T-helper 17 cell (primary cell): ENCODE results near the gene STXBP6. TPM values are rescaled to one million over a fixed set of nuclear protein-coding genes. Genes with fewer than 3 reads are reported as not detected.

Experiments used
- ATAC-seq: fragments of 150-1000 bp; cut with Tn5 transposase; 2 replicates; pipeline ENCODE4 v1.10.0; 2021; ENCODE audit warnings: mild to moderate bottlenecking, moderate library complexity
- DNase-seq, 3 donors: peaks; one replicate each; pipeline versions ENCODE4 v3.0.0 to v3.0.0-alpha.2; 2020 to 2021
- H3K9me3 ChIP-seq: one replicate; pipeline ENCODE4 v1.7.0; 2013; ENCODE audit warnings: low read length, mild to moderate bottlenecking; ENCODE audit not compliant: control insufficient read depth, poor library complexity, severe bottlenecking
- H3K27ac Mint-ChIP-seq: one replicate; pipeline ENCODE4 v1.8.0; 2022; ENCODE audit warnings: mild to moderate bottlenecking, moderate library complexity, mixed read lengths
- H3K27me3 Mint-ChIP-seq: one replicate; pipeline ENCODE4 v1.8.0; 2022; ENCODE audit warnings: mixed read lengths
- H3K36me3 Mint-ChIP-seq: one replicate; pipeline ENCODE4 v1.8.0; 2022; ENCODE audit warnings: low read depth, mixed read lengths
- H3K4me1 Mint-ChIP-seq: one replicate; pipeline ENCODE4 v1.8.0; 2022; ENCODE audit warnings: mild to moderate bottlenecking, mixed read lengths
- H3K4me3 Mint-ChIP-seq: one replicate; pipeline ENCODE4 v1.8.0; 2022; ENCODE audit warnings: mild to moderate bottlenecking, moderate library complexity, mixed read lengths
- total RNA-seq, 4 donors: library from RNA in 2 of 4; stranded (reverse) in 2 of 4; gene quantifications; one replicate each; pipeline ENCODE4 v1.2.3 and lab custom pipeline; 2022 to 2026

STXBP6 gene
- total RNA-seq, 2 donors from 2014 or later, result not detected

- Mint-ChIP-seq H3K27ac (no peak overlapping the region), H3K36me3 (no peaks in the 10 kb centered on the region), H3K27me3 (no peaks in the 10 kb centered on the region), H3K4me3 (no peak overlapping the region), H3K4me1 (no peaks in the 10 kb centered on the region)
- no peaks in the 10 kb centered on the region for H3K9me3 ChIP-seq
- DNase-seq, result no peak
- no peak for ATAC-seq
Observed at GRCh38 chr14:25019892-25020291, 30.1 kb downstream of the STXBP6 start.

- no peak for ATAC-seq
- no peaks in the 10 kb centered on the region for H3K9me3 ChIP-seq
- H3K27ac Mint-ChIP-seq, result no peak overlapping the region
- H3K4me3 Mint-ChIP-seq, result no peak overlapping the region
- no peaks in the 10 kb centered on the region for H3K4me1 Mint-ChIP-seq
- H3K36me3 Mint-ChIP-seq, result no peaks in the 10 kb centered on the region
- DNase-seq, result no peak
- peaks cover 5% of the 10 kb centered on the region for H3K27me3 Mint-ChIP-seq
Observed at GRCh38 chr14:25017562-25017961, 32.4 kb downstream of the STXBP6 start.

GRCh38 chr14:25015761-25016160 lies 34.2 kb downstream of the STXBP6 start:
- H3K36me3 Mint-ChIP-seq, result no peaks in the 10 kb centered on the region
- no peaks in the 10 kb centered on the region for H3K4me1 Mint-ChIP-seq
- ATAC-seq (no peak), DNase-seq (no peak)
- H3K9me3 ChIP-seq, result no peaks in the 10 kb centered on the region
- H3K27me3 Mint-ChIP-seq, result peaks cover 16% of the 10 kb centered on the region
- H3K4me3 Mint-ChIP-seq, result no peak overlapping the region
- no peak overlapping the region for H3K27ac Mint-ChIP-seq

DNA sequence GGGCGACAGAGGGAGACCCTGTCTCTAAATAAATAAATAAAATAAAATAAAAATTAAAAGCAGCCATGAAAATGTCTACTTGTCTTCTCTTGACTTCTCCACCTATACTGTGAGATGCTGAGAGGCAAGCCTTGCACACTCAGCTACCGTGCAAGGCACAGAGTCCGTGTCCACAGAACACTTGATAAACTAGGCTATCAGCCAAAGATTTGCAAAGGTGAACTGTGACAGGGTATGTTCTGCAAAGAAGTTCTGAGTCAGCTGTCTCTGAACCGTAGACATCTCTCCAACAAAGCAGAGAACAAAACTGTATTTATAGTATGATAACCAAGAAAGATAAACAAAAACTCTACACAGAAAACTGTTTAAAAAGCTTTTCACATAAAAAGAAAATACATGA lies 35.5 kb downstream of the STXBP6 start:
- Mint-ChIP-seq H3K27ac (no peak overlapping the region), H3K4me1 (no peaks in the 10 kb centered on the region), H3K4me3 (no peak overlapping the region), H3K36me3 (no peaks in the 10 kb centered on the region), H3K27me3 (peaks cover 20% of the 10 kb centered on the region)
- DNase-seq, result no peak
- H3K9me3 ChIP-seq, result no peaks in the 10 kb centered on the region
- no peak for ATAC-seq

DNA sequence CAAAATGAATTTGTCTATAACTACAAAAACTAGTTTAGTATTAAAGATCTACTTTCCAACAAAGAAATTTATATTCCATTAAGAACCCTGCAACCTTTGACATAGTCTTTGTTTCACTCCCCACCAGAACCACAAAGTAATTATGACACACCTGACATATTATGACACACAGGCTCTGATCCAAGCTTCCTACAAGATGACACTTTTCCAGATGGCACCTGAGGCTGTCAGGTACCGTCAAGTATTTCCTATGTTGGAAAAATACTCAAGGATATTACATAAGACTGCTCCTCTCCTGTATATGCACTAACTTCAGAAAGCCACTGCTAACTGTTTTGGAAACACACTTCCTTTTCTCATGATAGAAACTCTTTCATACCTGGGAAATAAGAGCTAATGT lies 38.9 kb downstream of the STXBP6 start:
- H3K4me1 Mint-ChIP-seq, result no peaks in the 10 kb centered on the region
- H3K36me3 Mint-ChIP-seq, result no peaks in the 10 kb centered on the region
- no peaks in the 10 kb centered on the region for H3K9me3 ChIP-seq
- H3K4me3 Mint-ChIP-seq, result no peak overlapping the region
- DNase-seq (no peak), ATAC-seq (no peak)
- no peak overlapping the region for H3K27ac Mint-ChIP-seq
- H3K27me3 Mint-ChIP-seq, result peaks cover 24% of the 10 kb centered on the region

- H3K36me3 Mint-ChIP-seq, result no peaks in the 10 kb centered on the region
- ATAC-seq, result no peak
- no peaks in the 10 kb centered on the region for H3K4me1 Mint-ChIP-seq
- DNase-seq, result no peak
- no peak overlapping the region for H3K4me3 Mint-ChIP-seq
- no peak overlapping the region for H3K27ac Mint-ChIP-seq
- H3K27me3 Mint-ChIP-seq, result peaks cover 24% of the 10 kb centered on the region
- H3K9me3 ChIP-seq, result no peaks in the 10 kb centered on the region
Observed at GRCh38 chr14:25010471-25010870, 39.5 kb downstream of the STXBP6 start.

- Mint-ChIP-seq H3K27me3 (peaks cover 24% of the 10 kb centered on the region), H3K4me1 (no peaks in the 10 kb centered on the region), H3K27ac (no peak overlapping the region), H3K36me3 (no peaks in the 10 kb centered on the region), H3K4me3 (no peak overlapping the region)
- ATAC-seq (no peak), DNase-seq (no peak)
- H3K9me3 ChIP-seq, result no peaks in the 10 kb centered on the region
Observed at GRCh38 chr14:25009891-25010290, 40.1 kb downstream of the STXBP6 start.

DNA sequence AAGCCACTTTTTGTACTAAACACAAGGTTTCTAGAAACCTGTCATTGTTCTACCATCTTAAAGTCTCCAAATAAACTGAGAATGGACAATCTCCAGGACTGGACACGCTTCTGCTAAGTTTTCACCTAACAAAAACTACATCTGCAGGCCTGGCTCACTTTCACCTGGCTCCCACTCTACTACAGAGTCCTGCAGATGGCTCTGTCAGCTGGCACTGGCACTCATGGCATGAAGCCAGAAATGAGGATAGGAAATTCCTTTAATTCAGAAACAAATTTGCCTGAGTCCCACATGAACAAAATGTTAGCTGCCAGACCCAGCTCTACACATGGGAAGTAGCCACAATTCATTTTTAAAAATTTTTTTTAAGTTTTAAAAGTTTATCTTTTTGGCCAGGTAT lies 42.1 kb downstream of the STXBP6 start:
- Mint-ChIP-seq H3K27ac (no peak overlapping the region), H3K4me3 (no peak overlapping the region), H3K27me3 (peaks cover 19% of the 10 kb centered on the region), H3K4me1 (no peaks in the 10 kb centered on the region), H3K36me3 (no peaks in the 10 kb centered on the region)
- ATAC-seq (no peak), DNase-seq (no peak)
- no peaks in the 10 kb centered on the region for H3K9me3 ChIP-seq

GRCh38 chr14:25006961-25007795 lies 42.8 kb downstream of the STXBP6 start:
- peaks cover 19% of the 10 kb centered on the region for H3K27me3 Mint-ChIP-seq
- H3K9me3 ChIP-seq, result no peaks in the 10 kb centered on the region
- H3K4me1 Mint-ChIP-seq, result no peaks in the 10 kb centered on the region
- ATAC-seq (no peak), DNase-seq (no peak)
- H3K36me3 Mint-ChIP-seq, result no peaks in the 10 kb centered on the region
- no peak overlapping the region for H3K4me3 Mint-ChIP-seq
- H3K27ac Mint-ChIP-seq, result no peak overlapping the region

DNA sequence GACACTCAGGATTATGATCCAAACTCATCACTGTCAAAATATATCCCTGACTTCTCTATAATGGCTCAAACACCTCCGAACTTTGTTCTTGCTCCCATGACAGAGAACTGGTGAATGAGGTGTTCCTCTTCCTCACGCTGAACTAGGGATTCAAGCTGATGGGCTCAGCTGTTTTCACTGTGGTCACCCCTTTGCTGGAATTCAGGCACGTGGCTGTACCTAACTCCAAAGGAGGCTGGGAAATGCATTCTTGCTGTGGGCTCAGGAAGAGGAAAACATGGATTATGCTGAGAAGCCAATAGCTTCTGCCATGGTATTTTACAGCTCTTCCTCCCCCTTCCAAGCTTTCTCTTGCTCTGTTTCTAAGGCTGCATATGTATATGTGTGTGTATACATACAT lies 43.9 kb downstream of the STXBP6 start:
- no peak for ATAC-seq
- Mint-ChIP-seq H3K27me3 (peaks cover 17% of the 10 kb centered on the region), H3K27ac (no peak overlapping the region), H3K36me3 (no peaks in the 10 kb centered on the region), H3K4me1 (no peaks in the 10 kb centered on the region), H3K4me3 (no peak overlapping the region)
- H3K9me3 ChIP-seq, result no peaks in the 10 kb centered on the region
- no peak for DNase-seq

DNA sequence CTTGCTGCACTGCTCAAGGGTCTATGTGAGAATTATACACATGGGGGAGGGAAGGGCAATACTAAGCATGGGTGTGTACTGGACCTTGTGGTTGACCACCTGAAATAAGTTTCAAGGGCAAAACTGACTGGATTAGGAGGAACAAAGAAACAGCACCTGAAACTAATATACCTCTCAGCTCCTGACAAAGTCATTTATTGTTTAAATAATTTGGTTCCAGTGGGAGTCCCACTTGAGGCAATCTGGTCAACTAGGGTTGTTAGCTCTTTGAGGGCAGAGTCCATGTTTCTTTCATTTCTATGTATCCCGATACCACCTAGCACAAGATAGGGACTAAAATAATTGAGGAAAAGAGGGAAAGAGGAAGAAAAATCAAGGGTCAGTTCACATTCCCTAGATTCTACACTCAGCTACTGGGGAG lies 45.5 kb downstream of the STXBP6 start:
- H3K9me3 ChIP-seq, result no peaks in the 10 kb centered on the region
- Mint-ChIP-seq H3K27me3 (peaks cover 10% of the 10 kb centered on the region), H3K4me1 (no peaks in the 10 kb centered on the region), H3K36me3 (no peaks in the 10 kb centered on the region), H3K4me3 (no peak overlapping the region), H3K27ac (no peak overlapping the region)
- no peak for ATAC-seq
- no peak for DNase-seq

GRCh38 chr14:25003537-25003936 lies 46.4 kb downstream of the STXBP6 start:
- H3K4me3 Mint-ChIP-seq, result no peak overlapping the region
- H3K9me3 ChIP-seq, result no peaks in the 10 kb centered on the region
- DNase-seq (no peak), ATAC-seq (no peak)
- H3K4me1 Mint-ChIP-seq, result no peaks in the 10 kb centered on the region
- H3K27ac Mint-ChIP-seq, result no peak overlapping the region
- H3K36me3 Mint-ChIP-seq, result no peaks in the 10 kb centered on the region
- peaks cover 7% of the 10 kb centered on the region for H3K27me3 Mint-ChIP-seq

- no peak overlapping the region for H3K27ac Mint-ChIP-seq
- H3K36me3 Mint-ChIP-seq, result no peaks in the 10 kb centered on the region
- H3K4me1 Mint-ChIP-seq, result no peaks in the 10 kb centered on the region
- peaks cover 7% of the 10 kb centered on the region for H3K27me3 Mint-ChIP-seq
- no peak overlapping the region for H3K4me3 Mint-ChIP-seq
- DNase-seq (no peak), ATAC-seq (no peak)
- no peaks in the 10 kb centered on the region for H3K9me3 ChIP-seq
Observed at GRCh38 chr14:25001601-25002000, 48.3 kb downstream of the STXBP6 start.

- DNase-seq (no peak), ATAC-seq (no peak)
- H3K27me3 Mint-ChIP-seq, result peaks cover 7% of the 10 kb centered on the region
- H3K27ac Mint-ChIP-seq, result no peak overlapping the region
- H3K4me1 Mint-ChIP-seq, result no peaks in the 10 kb centered on the region
- no peak overlapping the region for H3K4me3 Mint-ChIP-seq
- no peaks in the 10 kb centered on the region for H3K36me3 Mint-ChIP-seq
- H3K9me3 ChIP-seq, result no peaks in the 10 kb centered on the region
Observed at GRCh38 chr14:25001156-25001555, 48.8 kb downstream of the STXBP6 start.
